HG03064 (cell line): ENCODE data around the gene ZCCHC7.
"Not testable (repeated sequence)": the region's sequence is repeated elsewhere in the genome, so short reads cannot be mapped to it uniquely, and the experiment has no call there.

Experiments used
- ATAC-seq: cut with Tn5 transposase; IDR thresholded peaks from one replicate; pipeline ENCODE4 v1.9.1; 2021; ENCODE audit warnings: low read depth; ENCODE audit not compliant: unreplicated experiment

ZCCHC7 gene

GRCh38 chr9:37203456-37203855, 83.1 kb downstream of the ZCCHC7 start:
- ATAC-seq: not testable (repeated sequence)

DNA sequence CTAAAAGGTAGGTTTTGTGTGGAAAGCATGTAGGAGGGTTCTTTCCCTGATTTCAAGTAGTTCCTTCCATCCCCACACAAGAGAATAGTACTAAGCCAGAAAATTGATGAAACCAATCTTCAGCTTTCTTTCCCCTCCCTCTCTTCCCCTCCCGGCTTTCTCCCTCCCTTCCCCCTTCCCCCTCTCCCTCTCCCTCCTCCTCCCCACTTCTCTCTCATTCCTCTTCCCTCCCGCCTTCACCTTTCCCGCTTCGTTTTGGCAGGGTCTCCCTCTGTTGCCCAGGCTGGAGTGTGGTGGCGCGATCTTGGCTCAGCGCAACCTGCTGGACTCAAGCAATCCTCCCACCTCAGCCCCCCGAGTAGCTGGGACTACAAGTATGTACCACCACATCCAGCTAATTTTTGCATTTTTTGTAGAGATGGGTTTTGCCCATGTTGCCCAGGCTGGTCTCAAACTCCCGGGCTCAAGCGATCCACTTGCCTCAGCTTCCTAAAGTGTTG, 85.8 kb downstream of the ZCCHC7 start:
- ATAC-seq: no peak

GRCh38 chr9:37209431-37210386, 89.3 kb downstream of the ZCCHC7 start:
- ATAC-seq: no peak

DNA sequence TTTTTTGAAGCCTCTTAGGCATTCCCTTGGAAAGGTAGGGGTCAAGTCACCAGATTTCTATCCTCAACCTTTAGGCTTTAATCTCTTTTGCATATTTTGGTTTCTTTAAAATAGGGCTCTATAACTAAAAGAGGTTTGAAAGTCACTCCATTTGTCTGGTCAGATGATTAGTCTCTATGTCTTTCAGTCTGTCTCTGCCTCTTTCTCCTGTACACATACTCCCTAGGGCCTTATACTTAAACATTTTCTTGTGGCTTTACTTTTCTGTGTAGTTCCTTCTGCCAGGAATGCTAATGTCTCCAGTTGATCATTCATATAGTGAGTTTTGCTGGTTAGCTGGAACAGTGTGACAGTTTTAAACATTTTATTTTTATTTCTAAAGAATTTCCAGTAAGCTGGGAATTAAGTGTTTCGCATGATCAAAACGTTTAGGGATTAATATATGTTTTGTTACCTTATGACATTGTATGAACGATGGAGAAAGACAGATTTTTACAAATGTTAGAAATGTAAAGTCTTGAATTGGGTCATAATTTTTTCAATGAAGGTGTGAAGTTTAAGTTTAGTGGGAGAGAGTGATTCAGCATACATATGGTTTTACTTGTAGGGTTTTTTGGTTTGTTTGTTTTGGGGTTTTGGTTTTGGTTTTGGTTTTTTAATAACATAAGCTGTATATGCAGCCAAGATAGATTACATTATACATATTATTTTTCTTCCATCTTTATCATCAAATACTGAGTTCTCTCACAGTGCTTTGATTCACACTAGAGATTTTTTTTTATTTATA, 90.6 kb downstream of the ZCCHC7 start:
- ATAC-seq: no peak

GRCh38 chr9:37212435-37212834, 92.1 kb downstream of the ZCCHC7 start:
- no peak for ATAC-seq

DNA sequence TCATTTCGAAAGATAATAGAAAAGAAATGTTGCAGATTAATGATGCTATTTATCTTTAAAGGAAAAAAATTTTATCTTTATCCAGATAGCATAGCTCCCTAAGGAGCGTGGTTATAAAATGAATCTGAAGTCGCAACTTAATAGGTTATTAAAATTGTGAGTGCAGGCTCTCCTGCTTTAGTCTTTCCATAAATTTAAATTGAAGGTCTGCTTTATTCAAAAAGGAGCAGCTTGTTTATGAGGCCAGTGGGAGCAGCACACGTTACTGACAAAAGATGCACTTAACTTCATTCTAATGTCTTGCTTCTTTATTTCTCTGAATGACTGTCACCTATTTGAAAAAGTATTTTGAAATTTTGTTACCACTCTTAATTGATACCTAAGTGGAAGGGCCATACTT, 95.0 kb downstream of the ZCCHC7 start:
- no peak for ATAC-seq

- no peak for ATAC-seq
These were observed 95.5 kb downstream of the ZCCHC7 start for GRCh38 chr9:37215830-37216229.

GRCh38 chr9:37217161-37217560, 96.8 kb downstream of the ZCCHC7 start:
- no peak for ATAC-seq

DNA sequence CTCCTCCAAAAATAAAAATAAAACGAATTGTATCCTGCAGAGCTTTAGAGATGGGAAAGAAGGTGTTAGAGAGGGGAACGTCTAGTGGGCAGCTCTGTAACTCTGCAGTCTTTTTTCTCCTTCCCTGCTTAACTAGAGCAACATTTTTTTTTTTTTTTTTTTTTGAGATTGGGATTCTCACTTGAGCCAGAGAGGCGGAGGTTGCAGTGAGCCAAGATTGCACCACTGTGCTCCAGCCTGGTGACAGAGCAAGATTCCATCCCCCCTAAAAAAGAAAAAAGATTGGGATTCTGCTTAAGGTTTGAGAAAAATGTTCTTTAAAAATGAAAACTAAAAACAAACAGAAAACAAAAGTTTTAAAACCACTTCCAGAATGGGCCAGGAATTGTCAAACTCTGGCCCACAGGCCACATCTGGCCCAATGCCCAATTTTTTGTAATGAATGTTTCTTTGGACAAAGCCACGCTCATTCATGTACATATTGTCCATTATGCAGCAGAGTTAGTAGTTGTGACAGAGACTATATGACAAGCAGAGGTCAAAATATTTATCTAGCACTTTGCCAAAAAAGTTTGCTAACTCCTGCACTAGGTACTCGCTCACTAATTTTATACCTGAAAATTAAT, 98.5 kb downstream of the ZCCHC7 start:
- no peak for ATAC-seq

DNA sequence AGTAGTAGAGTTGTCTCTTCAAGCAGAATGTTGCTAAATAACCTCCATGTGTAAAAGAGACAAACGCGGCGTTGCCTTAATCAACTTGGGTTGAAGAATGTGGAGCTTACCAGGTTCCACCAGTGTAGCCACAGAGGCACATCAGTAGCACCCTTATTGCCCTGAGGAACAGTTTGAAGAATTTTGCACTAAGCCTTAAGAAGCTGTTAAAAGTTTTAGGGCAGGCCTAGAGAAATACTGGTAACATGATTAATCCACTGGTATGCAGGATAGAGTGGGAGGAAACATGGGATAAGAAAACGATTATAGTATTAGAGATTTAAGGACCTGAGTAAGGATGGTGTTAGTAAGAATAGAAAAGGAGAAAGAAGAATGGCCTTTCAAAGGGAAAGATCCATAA, 100.6 kb downstream of the ZCCHC7 start:
- ATAC-seq: no peak

GRCh38 chr9:37221489-37222106, 101.2 kb downstream of the ZCCHC7 start:
- no peak for ATAC-seq

- no peak for ATAC-seq
These were observed 109.1 kb downstream of the ZCCHC7 start for GRCh38 chr9:37229455-37229854.

- ATAC-seq: no peak
These were observed 109.6 kb downstream of the ZCCHC7 start for GRCh38 chr9:37229882-37230482.

DNA sequence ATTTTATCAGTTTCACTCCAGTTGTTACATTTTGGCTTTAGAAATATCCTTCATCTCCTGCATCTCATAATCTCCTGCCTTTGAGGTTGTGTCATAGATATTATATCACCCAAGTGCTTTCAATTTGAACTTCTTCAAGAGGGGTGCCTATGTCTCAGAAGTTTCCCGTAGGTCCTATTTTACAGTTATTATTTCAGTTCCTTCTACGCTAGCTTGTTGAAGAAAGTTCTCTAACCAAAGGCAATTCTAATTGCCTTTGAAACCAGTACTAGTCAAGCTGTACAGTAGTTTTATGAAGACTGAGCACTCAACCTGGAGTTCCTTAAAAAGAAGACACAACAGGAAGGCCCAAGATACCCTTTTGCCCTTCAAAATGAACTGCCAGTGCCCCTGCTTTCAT, 116.4 kb downstream of the ZCCHC7 start:
- ATAC-seq: no peak

DNA sequence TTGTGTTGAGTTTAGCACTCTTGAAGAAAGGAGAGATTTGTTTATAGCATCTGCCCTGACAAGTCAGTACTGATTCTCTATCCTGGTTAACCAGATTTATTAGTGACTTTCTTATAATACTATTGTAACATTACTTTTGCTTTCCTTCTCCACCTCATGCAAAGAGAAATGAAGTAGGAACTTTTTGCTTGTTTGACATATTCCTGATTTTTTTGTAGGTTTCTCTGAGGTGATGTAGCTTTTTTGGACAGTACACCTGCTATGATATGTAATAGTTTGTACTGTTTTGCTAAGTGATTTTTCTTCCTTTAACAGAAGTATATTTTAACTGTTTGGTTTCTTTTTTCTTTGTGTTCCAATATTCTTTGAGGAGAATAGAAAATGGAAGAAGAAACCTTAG, 117.7 kb downstream of the ZCCHC7 start:
- no peak for ATAC-seq

GRCh38 chr9:37239224-37239859, 119.0 kb downstream of the ZCCHC7 start:
- ATAC-seq: no peak

- no peak for ATAC-seq
These were observed 119.5 kb downstream of the ZCCHC7 start for GRCh38 chr9:37239921-37240320.

DNA sequence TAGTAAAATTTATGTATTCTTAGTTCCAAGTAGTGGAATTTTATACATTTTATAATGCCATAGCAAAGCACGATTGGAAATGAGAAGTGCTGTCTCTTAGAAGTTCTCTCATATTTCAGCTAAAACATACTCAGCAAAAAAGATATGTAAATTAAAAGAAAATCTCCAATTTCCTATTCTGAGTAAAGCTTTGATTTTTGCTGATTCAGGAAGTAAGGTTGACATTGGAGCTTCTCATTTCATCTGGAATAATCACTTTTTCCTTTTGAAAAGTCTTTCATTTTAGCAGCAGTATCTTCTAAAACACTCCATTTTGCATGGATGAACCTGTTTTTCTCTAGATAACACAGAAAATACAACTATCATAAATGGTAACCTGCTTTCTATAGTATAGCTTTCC, 121.0 kb downstream of the ZCCHC7 start:
- ATAC-seq: no peak

- ATAC-seq: no peak
These were observed 121.7 kb downstream of the ZCCHC7 start for GRCh38 chr9:37242089-37242488.
